ENCODE results near the gene SLC39A1. TPM values are rescaled to one million over a fixed set of nuclear protein-coding genes. Genes with fewer than 3 reads are reported as not detected.

The SLC39A1 gene
- total RNA-seq, 1 donor from 2014 or later: 28.1 TPM

- TF ChIP-seq, protein P1, sequence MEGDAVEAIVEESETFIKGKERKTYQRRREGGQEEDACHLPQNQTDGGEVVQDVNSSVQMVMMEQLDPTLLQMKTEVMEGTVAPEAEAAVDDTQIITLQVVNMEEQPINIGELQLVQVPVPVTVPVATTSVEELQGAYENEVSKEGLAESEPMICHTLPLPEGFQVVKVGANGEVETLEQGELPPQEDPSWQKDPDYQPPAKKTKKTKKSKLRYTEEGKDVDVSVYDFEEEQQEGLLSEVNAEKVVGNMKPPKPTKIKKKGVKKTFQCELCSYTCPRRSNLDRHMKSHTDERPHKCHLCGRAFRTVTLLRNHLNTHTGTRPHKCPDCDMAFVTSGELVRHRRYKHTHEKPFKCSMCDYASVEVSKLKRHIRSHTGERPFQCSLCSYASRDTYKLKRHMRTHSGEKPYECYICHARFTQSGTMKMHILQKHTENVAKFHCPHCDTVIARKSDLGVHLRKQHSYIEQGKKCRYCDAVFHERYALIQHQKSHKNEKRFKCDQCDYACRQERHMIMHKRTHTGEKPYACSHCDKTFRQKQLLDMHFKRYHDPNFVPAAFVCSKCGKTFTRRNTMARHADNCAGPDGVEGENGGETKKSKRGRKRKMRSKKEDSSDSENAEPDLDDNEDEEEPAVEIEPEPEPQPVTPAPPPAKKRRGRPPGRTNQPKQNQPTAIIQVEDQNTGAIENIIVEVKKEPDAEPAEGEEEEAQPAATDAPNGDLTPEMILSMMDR (IDR thresholded peaks at IDR 0.05; ENCODE audit: partially characterized antibody, unreplicated experiment): peak; percentile 20
- DNase-seq: peak; percentile 90
- Mint-ChIP-seq H3K4me1 (ENCODE audit: low read depth, unreplicated experiment) (peaks cover 19% of the 10 kb centered on the region), H3K4me3 (ENCODE audit: unreplicated experiment) (peak within 1 kb of the TSS; percentile 97), H3K36me3 (ENCODE audit: unreplicated experiment) (no peaks in the 10 kb centered on the region), H3K27me3 (ENCODE audit: unreplicated experiment) (peaks cover 19% of the 10 kb centered on the region), H3K27ac (ENCODE audit: unreplicated experiment) (peak within 1 kb of the TSS; percentile 98), H3K9me3 (ENCODE audit: unreplicated experiment) (peaks cover 13% of the 10 kb centered on the region)
These were observed 4.0 kb upstream of the SLC39A1 start, which contains the start of gene CREB3L4 for GRCh38 chr1:153967107-153967999. Gene CREB3L4 (plus strand): TSS chr1:153967902. CDS start chr1:153968526, 624 bp downstream.

GRCh38 chr1:153963850-153964331, 554 bp upstream of the SLC39A1 start:
- peak overlapping the region; percentile 96 for H3K4me3 Mint-ChIP-seq (ENCODE audit: unreplicated experiment)
- H3K36me3 Mint-ChIP-seq (ENCODE audit: unreplicated experiment): no peaks in the 10 kb centered on the region
- TF ChIP-seq, protein P1 (IDR thresholded peaks at IDR 0.05; ENCODE audit: partially characterized antibody, unreplicated experiment): no peak
- H3K27ac Mint-ChIP-seq (ENCODE audit: unreplicated experiment): peak overlapping the region; percentile 99
- H3K4me1 Mint-ChIP-seq (ENCODE audit: low read depth, unreplicated experiment): peaks cover 31% of the 10 kb centered on the region
- DNase-seq: peak; percentile 50
- H3K27me3 Mint-ChIP-seq (ENCODE audit: unreplicated experiment): peaks cover 24% of the 10 kb centered on the region
- H3K9me3 Mint-ChIP-seq (ENCODE audit: unreplicated experiment): peaks cover 13% of the 10 kb centered on the region

DNA sequence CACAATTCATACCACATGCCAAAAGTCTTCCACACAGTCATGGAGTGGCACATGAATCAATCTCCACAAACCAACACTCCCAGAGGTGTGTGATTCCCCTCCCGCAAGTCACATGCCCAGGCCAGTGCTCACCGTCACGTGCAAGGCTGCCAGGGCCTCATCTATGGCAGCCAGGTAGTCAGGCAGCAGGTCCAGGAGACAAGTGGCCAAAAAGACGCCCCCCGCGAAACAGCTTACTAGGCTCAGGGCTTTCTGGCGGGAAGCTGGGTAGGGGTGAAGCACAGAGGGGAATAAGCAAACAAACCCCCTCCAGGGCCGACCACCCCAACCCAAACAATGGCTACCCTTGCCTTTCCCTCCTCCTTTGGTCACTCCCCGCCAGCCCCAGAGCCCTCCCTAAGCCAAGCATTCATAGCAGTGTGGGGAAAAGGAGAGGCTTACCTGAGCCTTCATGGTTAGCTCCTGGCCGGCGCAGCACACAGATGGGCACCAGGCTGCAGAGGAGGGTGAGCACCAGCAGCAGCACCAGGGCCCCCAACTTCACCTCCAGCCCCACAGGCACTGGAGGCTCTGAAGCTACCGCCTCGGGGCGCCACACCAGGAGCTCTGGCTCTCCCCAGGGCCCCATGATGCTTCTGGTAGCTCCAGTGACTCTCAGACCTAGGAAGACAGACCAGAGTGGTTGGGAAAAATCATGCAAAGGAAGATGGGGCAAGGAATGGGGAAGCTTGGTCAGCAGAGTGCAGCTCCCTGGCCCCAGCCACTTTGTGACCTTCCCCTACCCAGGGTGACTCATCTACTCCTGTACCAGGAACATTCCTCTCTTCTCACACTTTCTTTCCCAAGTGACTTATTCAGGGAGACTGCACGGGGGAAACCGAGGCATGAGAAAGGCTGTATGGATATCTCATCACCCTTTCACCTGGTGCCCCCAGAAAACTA, 978 bp downstream of the SLC39A1 start:
- Mint-ChIP-seq H3K9me3 (ENCODE audit: unreplicated experiment) (peaks cover 13% of the 10 kb centered on the region), H3K4me1 (ENCODE audit: low read depth, unreplicated experiment) (peaks cover 24% of the 10 kb centered on the region), H3K27me3 (ENCODE audit: unreplicated experiment) (peaks cover 25% of the 10 kb centered on the region), H3K4me3 (ENCODE audit: unreplicated experiment) (peak overlapping the region; percentile 96), H3K27ac (ENCODE audit: unreplicated experiment) (peak overlapping the region; percentile 99), H3K36me3 (ENCODE audit: unreplicated experiment) (no peaks in the 10 kb centered on the region)
- TF ChIP-seq, protein P1 (IDR thresholded peaks at IDR 0.05; ENCODE audit: partially characterized antibody, unreplicated experiment): no peak
- DNase-seq: no peak

GRCh38 chr1:153961421-153961820, 1.9 kb downstream of the SLC39A1 start:
- H3K9me3 Mint-ChIP-seq (ENCODE audit: unreplicated experiment): peaks cover 11% of the 10 kb centered on the region
- peak overlapping the region; percentile 96 for H3K4me3 Mint-ChIP-seq (ENCODE audit: unreplicated experiment)
- H3K4me1 Mint-ChIP-seq (ENCODE audit: low read depth, unreplicated experiment): peaks cover 26% of the 10 kb centered on the region
- no peak for DNase-seq
- H3K27me3 Mint-ChIP-seq (ENCODE audit: unreplicated experiment): peaks cover 20% of the 10 kb centered on the region
- H3K27ac Mint-ChIP-seq (ENCODE audit: unreplicated experiment): peak overlapping the region; percentile 50
- TF ChIP-seq, protein P1 (IDR thresholded peaks at IDR 0.05; ENCODE audit: partially characterized antibody, unreplicated experiment): no peak
- no peaks in the 10 kb centered on the region for H3K36me3 Mint-ChIP-seq (ENCODE audit: unreplicated experiment)
